Activated T-cell treated with anti-CD3 and anti-CD28 coated beads for 24 hours (primary cell): Measurements from ENCODE around the gene DIAPH2.
"Not testable (repeated sequence)": the region's sequence is repeated elsewhere in the genome, so short reads cannot be mapped to it uniquely, and the experiment has no call there.

Experiments used
- DNase-seq: peaks from one replicate; pipeline ENCODE4 v3.0.0-alpha.2; 2020; ENCODE audit warnings: low read depth

The DIAPH2 gene

DNA sequence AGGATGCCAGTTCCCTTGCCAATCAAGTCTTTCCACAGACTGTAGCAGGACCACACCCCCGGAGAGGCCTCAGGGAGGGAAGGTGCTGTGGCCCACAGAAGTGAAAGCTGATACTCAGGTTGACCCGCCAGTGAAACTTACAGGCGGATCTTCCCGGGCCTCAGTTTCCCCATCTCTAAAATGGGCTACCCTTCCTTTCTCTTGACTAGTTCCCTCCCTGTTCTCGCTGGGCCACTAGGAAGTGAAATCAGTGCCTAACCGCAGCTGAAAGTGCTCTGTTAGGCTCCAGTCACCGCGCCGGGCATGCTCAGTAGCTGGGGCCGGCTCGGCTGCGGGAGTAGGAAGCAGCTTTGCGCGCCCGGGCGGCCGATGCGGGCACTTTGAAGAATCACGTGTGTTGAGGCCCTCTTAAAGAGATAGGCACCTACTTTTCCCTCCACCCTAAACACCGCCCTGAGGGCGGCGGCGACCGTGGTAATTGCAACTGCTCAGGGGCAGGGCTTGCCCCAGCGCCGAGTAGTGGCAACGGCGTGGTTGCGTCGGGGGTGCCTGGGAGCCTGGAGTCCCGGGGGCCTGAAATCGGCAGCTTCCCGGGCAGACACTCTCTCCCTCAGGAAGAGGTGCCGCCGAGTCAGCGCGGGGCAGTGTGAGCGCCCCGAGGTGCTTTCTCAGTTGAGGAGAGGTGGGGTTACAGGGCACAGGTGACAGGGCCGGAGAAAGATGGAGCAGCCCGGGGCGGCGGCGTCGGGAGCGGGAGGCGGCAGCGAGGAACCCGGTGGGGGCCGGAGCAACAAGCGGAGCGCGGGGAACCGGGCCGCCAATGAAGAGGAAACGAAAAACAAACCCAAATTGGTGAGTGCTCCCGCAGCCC lies at the start of gene DIAPH2:
TSS of gene DIAPH2 (plus strand) at position 504 of the 871 bp plus-strand sequence.
- peak; percentile 53 for DNase-seq

DNA sequence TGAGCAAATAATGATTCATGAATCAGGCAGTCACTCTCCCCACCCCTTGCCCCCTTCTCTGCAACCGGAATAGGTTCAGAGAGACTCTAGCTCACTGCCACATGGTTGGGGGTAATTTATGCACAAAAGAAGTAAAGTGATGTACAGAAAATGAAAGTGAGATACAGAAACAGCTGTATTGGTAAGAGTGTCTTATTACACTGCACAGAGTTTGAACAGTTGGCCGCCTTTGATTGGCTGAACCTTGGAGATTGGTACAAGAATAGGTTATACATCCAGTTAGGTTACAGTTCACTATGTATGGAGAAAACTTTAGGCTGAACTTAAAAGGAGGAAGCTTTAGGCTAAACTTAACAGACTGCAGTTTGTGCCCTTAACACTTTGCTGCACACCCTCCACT lies 34.6 kb upstream of the DIAPH2 start:
- DNase-seq, result no peak

DNA sequence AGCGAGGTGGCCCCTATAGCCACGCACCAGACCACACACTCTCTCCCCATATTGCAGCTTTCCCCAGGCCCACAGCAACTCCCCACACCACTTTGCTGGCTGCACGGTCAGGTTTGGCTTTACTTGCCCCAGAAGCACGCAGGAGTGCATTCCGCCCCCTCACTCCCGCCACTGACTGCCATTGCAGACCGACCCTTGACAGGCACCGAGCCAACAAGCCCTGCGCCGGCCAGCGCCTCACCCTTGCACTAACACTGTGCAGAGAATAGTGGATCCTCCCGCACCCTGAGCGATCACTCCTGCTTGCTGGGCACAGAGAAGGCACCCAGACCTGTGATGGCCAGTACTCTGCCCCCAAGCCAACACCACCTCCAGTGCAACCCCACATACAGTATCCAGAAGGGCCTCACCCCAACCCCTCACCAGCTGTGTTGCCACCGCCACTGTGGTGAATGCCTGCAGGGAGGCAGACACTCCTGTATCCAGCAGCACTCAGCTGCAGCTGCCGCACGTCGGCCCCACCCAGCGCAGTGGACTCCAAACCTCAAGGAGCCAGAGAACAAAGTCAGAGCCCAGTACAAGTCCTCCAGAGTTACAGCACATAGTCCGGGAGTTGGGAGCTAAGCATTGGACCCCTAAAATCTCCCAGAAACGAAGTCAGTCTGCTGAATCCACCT lies 28.6 kb upstream of the DIAPH2 start:
- DNase-seq, result no peak

DNA sequence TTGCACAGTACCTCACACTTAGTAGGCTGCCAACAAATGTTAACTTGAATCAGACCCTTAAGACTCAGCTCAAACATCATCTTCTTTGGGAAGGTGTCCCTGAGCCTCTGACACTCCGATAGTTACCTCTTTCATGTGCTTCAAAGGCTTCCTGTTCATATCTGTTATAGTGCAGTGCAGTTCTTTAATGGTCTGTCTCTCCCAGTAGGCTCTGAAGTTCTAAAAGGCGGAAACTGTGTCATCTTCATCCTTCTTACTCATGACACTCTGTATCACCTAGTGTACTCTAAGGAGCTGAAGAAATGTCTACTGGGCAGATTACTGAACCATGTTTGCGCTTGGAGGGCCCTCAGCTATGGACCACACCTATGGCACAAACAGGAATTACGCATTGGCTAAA lies 2.1 kb upstream of the DIAPH2 start:
- DNase-seq, result no peak

DNA sequence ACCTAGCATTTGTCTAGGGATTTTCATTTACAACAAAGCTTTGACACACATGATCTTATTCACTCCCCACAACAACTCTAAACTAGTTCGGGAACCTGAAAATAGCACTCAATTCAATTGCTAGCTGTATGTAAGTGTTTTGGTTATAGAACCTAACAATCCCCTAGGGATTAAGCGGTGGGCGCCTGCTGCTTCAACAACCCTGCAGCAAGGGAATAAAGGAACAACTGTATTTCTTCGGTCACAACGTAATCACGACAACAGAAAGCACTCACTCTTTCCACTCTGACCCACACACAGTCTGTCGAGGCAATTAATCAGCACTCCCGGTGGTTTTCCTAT lies 674 bp upstream of the DIAPH2 start:
- DNase-seq, result no peak

DNA sequence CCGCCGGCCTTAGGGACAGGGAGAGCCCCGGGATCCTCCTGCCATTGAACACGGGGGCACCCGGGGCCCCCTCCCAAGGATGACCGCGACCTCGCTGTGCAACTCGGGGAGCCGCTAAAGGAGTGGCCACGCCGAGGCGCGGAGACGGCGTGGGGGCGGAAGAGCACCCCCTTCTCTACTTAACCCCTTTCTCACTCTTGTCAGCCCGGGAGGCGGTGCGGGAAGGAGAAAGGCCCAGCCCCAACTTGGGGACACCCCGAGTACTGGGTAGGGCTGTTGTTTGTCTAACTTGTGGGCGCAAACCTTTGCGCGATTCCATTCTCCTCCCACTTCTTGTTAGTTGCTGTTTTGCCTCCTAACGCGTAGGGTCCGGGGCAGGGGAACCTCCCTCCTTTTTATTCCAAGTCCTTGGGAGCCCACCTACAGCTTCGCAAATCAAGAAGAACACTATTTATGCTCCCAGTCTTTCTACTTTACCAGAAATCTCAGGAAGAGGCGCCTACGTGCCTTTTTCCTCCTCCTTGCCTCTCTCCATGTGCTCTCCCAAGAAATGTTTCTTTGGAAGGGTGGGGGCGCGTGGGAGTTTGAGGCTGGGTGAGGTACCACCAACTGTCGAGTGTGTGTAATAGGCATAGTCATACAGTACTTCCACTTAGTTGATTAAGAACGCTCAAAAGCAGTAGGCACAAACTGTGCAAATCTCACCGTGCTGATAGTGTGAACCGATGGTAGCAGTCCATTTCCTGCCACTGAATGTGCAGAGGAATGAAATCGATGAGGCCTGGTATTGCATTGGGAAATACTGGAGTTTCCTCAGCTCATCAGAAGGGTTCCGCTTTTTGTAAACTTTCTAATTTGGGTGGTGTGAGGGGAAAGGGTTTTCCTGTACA lies 813 bp downstream of the DIAPH2 start:
- peak; percentile 7 for DNase-seq

DNA sequence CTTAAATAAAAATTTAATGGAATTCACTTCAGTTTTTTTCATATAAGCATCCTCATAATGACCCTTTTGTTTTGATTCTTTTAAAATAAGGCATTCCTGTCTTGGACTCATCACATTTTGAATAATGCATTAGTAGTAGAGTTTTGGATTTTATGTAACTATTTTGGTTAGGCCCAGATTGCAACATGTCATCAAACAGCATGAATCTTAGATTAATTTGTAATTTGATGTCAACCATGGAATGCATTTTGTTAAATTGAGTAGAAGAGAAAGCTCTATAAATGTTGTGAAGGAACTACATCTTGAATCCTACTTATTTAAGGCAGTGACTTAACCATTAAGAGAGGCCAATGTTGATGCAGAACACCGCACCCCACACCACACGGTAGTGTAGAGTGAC lies 3.1 kb downstream of the DIAPH2 start:
- no peak for DNase-seq

DNA sequence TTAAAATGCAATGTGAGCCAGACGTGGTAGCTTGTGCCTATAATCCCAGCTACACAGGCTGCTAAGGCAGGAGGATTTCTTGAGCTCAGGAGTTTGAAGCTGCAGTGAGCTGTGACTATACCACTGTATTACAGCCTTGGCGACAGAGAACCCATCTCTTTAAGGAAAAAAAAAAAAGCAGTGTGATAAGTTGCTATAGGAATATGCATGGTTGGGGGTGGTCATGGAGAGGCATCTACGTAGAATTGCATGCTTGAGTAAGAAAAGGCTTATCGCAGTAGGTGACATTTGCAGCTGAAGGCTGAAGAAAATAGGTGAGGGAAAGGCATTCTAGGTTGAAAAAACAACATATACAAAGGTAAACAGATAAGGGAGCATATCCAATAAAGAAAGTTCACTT lies 4.1 kb downstream of the DIAPH2 start:
- no peak for DNase-seq

DNA sequence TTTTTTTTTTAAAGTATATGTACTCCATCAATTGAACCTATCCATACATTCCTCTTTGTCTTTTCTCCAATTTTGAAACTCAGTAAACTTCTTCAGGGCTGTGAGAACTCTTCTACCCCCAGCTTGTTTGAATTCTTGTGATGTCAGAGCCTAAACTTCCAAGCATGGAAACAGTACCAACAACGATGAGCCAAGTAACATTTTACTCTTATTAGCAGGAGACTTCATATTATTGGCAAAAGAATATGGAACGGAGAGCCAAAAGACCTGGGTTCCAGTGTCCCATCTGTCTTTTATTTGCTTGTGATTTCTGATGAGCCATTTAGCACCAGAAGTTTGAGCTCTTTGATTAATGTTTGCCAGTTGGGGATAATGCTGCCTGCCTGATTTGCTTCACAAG lies 5.3 kb downstream of the DIAPH2 start:
- no peak for DNase-seq

DNA sequence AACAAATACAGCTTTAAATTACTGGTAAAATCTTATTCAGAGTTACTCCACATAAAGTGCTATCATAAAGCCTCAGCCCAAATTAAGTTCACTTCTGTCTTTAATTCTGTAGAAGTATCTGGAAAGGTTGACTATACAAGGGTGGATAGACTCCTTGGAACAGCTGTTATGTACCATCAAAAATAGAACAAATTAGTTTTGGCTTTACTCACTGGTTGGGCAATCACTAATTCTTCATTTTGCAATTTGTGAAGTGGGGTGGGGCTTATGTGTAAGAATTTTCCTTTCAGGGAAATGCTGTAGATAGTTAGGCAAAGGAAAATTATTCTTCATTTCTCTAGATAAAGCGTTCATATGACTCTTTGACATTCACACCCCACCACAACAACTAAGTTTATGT lies 7.8 kb downstream of the DIAPH2 start:
- DNase-seq, result no peak

DNA sequence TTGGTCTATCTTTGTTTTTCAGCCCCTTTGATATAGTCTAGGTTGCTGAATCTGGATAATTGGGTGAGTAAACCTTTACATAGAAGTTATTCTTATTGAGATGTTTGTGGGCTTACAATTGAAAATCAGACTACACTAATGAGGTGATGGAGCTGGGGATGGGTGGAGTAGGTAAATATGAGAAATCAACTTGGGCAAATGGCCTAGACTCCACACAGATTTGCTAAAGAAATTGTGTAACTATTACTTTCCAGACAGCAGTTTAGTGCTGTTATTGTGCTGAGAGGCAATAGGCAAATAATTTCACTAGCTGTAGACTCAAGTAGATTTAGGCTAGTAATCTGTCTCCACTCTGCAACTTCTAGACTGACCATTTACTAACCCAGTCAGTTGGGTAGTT lies 8.2 kb downstream of the DIAPH2 start:
- DNase-seq, result no peak

DNA sequence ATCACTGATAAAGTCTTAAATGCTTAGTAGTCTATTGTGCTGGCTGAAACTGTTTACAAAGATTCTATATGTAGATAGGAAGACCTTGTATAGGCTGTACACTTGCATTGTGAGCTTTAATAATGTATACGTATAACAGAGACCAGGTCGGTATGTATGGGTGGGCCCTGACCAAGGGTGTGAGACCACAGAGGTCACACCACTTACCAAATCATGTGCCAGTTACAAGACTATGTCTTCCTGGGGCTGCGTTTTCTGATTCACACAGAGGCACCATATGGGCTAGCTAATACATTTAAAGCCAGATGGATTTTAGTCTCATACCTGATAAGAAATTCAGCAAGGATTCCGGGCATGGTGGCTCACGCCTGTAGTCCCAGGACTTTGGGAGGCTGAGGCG lies 8.8 kb downstream of the DIAPH2 start:
- DNase-seq, result no peak

DNA sequence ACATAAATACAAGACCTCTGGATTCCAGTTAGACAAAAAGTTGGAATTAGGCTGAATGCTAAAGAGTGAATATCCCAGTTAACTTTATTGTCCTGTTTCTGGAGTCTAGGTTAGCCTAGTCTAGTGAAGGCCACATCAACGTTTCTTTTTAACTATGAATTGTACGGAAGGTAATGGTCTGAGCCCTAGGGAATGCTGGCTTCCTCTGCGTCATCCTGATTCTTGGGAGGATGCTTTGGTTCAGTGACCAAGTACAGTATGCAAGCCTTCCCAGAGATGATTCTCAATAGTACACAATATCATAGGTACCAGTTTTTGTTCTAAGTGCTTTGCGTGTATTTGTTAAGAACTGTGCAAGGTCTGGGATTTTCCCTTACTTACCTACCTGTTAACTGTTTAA lies 11.8 kb downstream of the DIAPH2 start:
- no peak for DNase-seq

DNA sequence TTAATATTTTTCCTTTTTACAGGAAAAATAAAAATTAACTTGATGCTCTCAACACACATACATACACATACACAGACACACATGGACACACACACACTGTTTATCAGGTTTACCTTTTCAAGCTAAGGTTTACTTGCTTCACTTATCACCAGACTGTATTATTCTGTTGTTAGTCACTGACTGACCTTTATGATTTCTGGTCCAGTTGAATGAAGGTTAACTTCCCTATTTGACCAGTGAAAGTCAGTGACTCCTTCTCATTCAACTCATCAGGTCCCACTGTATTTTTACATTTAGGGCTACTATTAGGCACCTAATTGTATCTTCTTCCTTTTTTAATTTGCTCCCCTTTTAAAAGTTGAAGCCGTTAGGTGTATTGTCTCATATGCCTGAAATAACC lies 16.0 kb downstream of the DIAPH2 start:
- DNase-seq, result no peak

DNA sequence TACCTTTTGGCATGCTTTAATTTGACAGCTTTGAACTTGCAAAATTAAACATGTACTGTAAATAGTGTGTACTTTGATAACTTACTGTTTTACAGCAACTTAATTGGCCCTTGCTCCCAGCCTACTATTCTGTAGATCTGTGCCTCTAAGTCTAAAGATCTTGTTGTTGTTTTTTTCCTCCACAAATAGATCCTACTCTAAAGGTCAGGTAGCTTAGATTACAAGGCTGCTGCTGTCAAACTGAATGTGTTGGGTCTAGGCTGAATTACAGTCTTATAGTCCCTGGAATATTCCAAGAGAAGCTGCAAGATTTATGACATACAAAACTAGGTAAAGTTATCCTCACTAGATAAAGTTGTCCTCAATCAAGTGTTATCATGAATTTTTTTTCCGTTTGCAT lies 18.7 kb downstream of the DIAPH2 start:
- DNase-seq, result no peak

DNA sequence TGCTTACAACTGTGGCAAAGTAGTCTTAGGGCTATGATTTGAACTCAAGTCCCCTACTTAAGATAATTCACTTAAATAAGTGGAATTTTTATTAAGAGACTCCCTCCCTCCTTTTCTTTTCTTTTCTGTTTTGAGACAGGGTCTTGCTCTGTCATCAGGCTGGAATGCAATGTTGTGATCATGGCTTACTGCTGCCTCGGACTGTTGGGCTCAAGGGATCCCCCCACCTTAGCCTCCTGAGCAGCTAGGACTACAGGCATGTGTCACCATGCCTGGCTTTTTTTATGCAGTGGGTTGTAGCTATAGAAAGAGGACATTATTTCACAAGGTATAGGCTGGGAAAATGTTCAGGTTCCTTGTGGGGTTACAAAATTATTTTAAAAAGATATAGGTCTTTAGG lies 19.2 kb downstream of the DIAPH2 start:
- no peak for DNase-seq

DNA sequence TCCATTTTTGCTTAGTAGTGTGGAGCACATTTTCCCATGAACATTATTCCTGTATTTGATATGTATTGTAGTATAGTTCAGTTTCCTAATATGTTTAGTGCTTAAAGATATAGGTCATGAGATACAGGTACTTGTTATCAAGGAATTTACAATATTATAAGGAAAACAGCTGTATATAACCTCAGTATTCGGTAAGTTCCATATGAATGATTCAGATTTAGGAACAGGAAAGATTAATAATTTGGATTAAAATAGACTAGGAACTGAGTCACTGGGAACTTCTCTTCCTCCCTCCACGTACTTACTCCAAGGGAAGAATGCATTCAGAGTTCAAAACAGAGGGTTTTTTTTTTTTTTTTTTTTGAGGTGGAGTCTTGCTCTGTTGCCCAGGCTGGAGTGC lies 20.0 kb downstream of the DIAPH2 start:
- no peak for DNase-seq

DNA sequence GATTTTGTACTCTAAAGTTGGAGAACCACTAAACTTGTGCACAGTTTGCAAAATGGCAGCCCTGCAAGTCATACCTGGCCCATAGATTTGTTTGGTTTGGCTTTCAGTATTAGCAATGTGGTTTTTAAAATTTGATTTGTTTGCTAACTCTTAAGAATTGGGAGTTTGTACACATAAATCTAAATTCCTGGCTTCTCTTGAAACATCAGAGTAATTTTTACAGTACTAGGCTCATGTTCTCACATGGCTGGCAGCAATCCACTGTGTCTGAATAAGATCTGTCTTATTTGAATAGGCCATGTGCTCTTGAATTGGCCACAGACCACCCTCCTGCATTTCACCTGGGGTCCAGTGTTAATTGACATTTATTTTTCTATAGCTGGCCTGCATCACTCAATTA lies 21.3 kb downstream of the DIAPH2 start:
- no peak for DNase-seq

DNA sequence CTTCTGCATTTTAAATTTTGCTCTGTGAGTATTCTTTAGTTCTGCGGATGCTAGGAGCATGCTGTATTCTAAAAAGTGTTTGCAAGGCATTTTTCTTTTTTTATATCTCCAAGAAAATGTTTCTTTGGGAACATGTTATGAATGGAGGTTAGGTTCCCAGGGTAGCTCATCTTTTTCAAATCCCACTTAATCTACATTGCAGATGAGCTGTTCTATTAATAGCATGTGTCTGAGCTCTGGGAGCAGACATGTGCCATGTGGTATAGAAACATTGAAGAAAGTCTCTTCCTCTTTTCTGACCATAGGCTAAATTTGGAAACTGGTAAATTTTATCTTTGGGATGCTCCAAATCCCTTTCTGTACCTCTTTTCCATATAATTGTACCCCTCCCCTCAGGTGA lies 23.2 kb downstream of the DIAPH2 start:
- DNase-seq, result no peak

DNA sequence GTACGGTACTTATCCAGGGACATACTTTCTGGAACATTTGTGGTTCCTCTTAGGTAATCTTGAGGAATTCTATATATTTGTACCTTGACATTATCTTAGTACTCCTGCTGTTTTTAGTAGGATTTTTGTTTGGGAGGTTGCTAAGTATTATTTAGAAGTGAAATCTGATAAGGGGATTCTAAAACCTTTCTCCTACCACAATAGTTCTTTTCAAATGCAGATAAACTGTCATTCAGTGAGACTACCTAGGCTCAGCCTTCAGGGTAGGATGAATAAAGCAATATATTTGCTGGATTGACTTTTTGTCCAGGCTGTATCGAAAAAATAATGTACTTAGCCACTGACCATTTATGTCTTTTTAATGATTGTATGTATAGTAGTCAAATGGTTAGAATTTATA lies 25.4 kb downstream of the DIAPH2 start:
- no peak for DNase-seq

DNA sequence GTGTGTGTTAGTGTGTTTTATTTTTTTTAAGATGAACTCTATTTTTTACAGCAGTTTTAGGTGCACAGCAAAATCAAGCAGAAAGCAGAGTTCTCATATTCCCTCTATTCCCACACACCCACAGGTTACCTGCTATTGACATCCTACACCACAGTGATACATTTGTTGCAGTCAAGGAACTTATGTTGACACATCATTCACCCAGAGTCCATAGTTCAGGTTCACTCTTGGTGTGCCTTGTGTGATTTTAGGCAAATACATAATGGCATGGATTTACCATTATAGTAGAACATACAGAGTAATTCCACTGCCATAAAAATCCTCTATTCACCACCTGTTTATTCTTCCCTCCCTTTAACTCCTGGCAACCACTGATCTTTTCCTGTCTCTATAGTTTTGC lies 28.7 kb downstream of the DIAPH2 start:
- no peak for DNase-seq

DNA sequence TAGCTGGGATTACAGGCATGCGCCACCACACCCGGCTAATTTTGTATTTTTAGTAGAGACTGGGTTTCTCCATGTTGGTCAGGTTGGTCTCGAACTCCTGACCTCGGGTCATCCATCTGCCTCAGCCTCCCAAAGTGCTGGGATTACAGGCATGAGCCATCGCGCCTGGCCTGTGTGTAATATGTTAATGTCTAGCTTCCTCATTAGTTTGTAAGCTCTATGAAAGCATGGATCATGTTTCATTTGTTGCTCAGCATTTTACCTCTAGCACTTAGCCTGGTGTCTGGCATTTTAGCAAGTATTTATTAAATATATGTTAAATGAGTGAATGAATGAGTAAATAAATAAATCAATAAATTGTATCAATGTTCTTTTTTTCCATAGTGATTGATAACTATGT lies 29.8 kb downstream of the DIAPH2 start:
- not testable (repeated sequence) for DNase-seq

DNA sequence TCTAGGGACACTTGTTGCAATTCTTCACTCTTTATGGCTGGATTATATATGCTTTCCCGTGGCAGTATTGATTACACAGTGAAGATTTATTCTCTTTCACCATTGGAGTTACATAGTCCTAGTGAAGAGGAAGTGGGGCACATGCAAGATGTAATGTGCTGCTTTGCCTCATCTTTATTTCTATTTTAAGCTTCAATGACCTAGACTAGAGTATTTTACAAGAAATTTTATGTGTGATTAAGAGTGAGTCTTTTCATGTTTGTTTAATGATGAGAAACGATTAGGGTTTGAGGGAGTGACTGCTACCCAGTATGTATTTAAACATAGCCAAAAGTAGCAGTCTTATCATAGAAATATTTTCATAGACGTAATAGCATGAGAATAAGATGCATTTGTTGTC lies 30.8 kb downstream of the DIAPH2 start:
- DNase-seq, result no peak
